ENCODE measurements around the gene INO80.
"Not testable (repeated sequence)": the region's sequence is repeated elsewhere in the genome, so short reads cannot be mapped to it uniquely, and the experiment has no call there.

INO80 gene

GRCh38 chr15:41115161-41115651, 874 bp downstream of the INO80 start:
- no peak for DNase-seq

- no peak for DNase-seq
Measured at GRCh38 chr15:41106947-41107346, 9.1 kb downstream of the INO80 start.

GRCh38 chr15:41105348-41106334, 10.4 kb downstream of the INO80 start:
- no peak for DNase-seq

GRCh38 chr15:41104234-41104633, 11.8 kb downstream of the INO80 start:
- no peak for DNase-seq

- DNase-seq, result no peak
Measured at GRCh38 chr15:41102854-41103253, 13.2 kb downstream of the INO80 start.

GRCh38 chr15:41096178-41096577, 19.9 kb downstream of the INO80 start:
- DNase-seq, result no peak

- no peak for DNase-seq
Measured at GRCh38 chr15:41085029-41085428, 31.1 kb downstream of the INO80 start.

GRCh38 chr15:41080144-41080543, 35.9 kb downstream of the INO80 start:
- DNase-seq, result no peak

- DNase-seq, result no peak
Measured at GRCh38 chr15:41079717-41080116, 36.4 kb downstream of the INO80 start.

- DNase-seq, result not testable (repeated sequence)
Measured at GRCh38 chr15:41078879-41079278, 37.2 kb downstream of the INO80 start.

GRCh38 chr15:41078125-41078524, 38.0 kb downstream of the INO80 start:
- DNase-seq, result no peak

- no peak for DNase-seq
Measured at GRCh38 chr15:41073028-41073427, 43.1 kb downstream of the INO80 start.

GRCh38 chr15:41072013-41072412, 44.1 kb downstream of the INO80 start:
- no peak for DNase-seq

GRCh38 chr15:41066516-41066915, 49.6 kb downstream of the INO80 start:
- DNase-seq, result no peak

GRCh38 chr15:41061667-41062066, 54.4 kb downstream of the INO80 start:
- no peak for DNase-seq

- no peak for DNase-seq
Measured at GRCh38 chr15:41060505-41060904, 55.6 kb downstream of the INO80 start.

- DNase-seq, result no peak
Measured at GRCh38 chr15:41056810-41057209, 59.3 kb downstream of the INO80 start.

- DNase-seq, result no peak
Measured at GRCh38 chr15:41055706-41056105, 60.4 kb downstream of the INO80 start.

- DNase-seq, result no peak
Measured at GRCh38 chr15:41051139-41051538, 64.9 kb downstream of the INO80 start.

- no peak for DNase-seq
Measured at GRCh38 chr15:41048852-41049251, 67.2 kb downstream of the INO80 start.

- no peak for DNase-seq
Measured at GRCh38 chr15:41048397-41048796, 67.7 kb downstream of the INO80 start.

GRCh38 chr15:41047474-41047873, 68.6 kb downstream of the INO80 start:
- no peak for DNase-seq

- no peak for DNase-seq
Measured at GRCh38 chr15:41043276-41043951, 72.7 kb downstream of the INO80 start.

- DNase-seq, result no peak
Measured at GRCh38 chr15:41042851-41043250, 73.2 kb downstream of the INO80 start.

Measured in T1000 (cell line).